Measurements from ENCODE around the gene RXRA.

DNA sequence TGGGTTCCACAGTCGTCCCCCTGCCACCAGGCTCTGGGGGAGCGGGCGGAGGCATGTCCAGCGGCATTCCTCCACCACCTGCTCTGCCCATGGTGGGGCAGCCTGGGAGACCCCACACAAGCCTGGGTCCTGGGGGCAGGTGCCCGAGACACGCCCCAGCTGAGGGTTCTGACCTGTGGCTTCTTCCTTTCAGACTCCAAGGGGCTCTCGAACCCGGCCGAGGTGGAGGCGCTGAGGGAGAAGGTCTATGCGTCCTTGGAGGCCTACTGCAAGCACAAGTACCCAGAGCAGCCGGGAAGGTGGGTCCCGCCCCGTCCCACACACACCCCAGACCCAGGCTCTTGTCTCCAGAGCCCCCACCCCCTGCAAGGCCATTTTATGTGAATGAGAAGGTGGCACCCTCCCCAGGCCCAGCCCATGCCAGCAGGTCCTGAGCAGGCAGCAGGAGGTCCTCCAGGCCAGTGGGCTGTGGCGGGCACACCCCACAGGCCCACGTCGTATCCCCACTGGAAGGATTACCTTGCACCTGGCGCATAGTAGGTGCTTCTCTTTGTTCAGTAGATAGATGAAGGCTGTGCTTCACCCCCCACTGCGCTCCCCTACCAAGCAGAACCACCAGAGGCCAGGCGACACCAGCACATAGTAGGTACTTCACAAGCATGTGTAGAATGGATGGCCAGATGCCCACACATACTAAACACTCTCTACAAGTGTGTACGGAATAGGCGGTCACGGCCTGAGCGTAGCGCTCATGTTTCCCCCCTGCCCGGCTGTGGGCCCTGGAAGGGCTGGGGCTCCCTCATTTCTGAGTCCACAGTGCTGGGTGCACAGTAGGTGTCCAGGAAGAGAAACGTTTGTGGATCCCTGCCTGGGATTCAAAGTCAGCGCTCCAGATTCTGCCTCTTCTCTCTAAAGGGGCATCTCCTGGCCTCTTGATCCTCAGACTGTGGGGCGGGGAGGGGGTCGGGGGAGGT, 107.9 kb downstream of the RXRA start:
- TF ChIP-seq CTCF (IDR thresholded peaks at IDR 0.05; ENCODE audit: extremely low read depth in 1 of 2, insufficient read depth in 1 of 2, low read depth in 1 of 2, low read length in 2 of 2) (no peak), POLR2AphosphoS5 (IDR thresholded peaks at IDR 0.05; ENCODE audit: insufficient read depth, low read depth, low read length) (no peak), EZH2 (IDR thresholded peaks at IDR 0.05; ENCODE audit: borderline replicate concordance, low read depth, low read length, severe bottlenecking) (no peak), JUN (IDR thresholded peaks at IDR 0.05; ENCODE audit: borderline replicate concordance, insufficient read depth, insufficient read length, low read depth) (no peak)

Measured in endothelial cell of umbilical vein (primary cell).